ENCODE results near the gene MAN2B1. TPM values are rescaled to one million over a fixed set of nuclear protein-coding genes. Genes with fewer than 3 reads are reported as not detected.
"Not testable (repeated sequence)": the region's sequence is repeated elsewhere in the genome, so short reads cannot be mapped to it uniquely, and the experiment has no call there.

Gene MAN2B1
- polyA plus RNA-seq (ENCODE audit: insufficient read length in 4 of 4) = 10 to 100 TPM; 23.6 to 35.9 (median 33.6) TPM

- DNase-seq (ENCODE audit: low read depth in 4 of 4, low spot score in 2 of 4) = peak in 3 of 4 donors; percentile 43 to 71 (median 63)
Measured at GRCh38 chr19:12666265-12667048, at the start of gene MAN2B1, which contains the start of gene WDR83. Gene MAN2B1 (minus strand): TSS chr19:12666742. CDS start chr19:12666701, 41 bp downstream. Gene WDR83 (plus strand): TSS chr19:12666807. CDS start chr19:12669791, 2,984 bp downstream.

GRCh38 chr19:12715929-12716328 is 49.4 kb upstream of the MAN2B1 start:
- no peak for DNase-seq (ENCODE audit: low read depth in 4 of 4, low spot score in 2 of 4)

GRCh38 chr19:12715102-12715501 is 48.6 kb upstream of the MAN2B1 start:
- DNase-seq (ENCODE audit: low read depth in 4 of 4, low spot score in 2 of 4) = no peak

GRCh38 chr19:12713304-12713703 is 46.8 kb upstream of the MAN2B1 start:
- DNase-seq (ENCODE audit: low read depth in 4 of 4, low spot score in 2 of 4) = not testable (repeated sequence)

DNA sequence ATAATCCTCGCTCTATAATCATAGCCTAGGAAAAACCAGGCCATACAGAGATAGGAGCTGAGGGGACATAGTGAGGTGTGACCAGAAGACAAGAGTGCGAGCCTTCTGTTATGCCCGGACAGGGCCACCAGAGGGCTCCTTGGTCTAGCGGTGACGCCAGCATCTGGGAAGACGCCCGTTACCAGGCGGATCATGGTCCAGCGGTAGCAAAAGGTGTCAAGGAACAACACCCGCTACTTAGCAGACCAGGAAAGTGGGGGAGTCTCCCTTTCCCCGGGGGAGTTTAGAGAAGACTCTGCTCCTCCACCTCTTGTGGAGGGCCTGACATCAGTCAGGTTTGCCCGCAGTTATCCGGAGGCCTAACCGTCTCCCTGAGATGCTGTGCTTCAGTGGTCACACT is 45.5 kb upstream of the MAN2B1 start:
- not testable (repeated sequence) for DNase-seq (ENCODE audit: low read depth in 4 of 4, low spot score in 2 of 4)

- no peak for DNase-seq (ENCODE audit: low read depth in 4 of 4, low spot score in 2 of 4)
Measured at GRCh38 chr19:12711187-12711586, 44.6 kb upstream of the MAN2B1 start.

DNA sequence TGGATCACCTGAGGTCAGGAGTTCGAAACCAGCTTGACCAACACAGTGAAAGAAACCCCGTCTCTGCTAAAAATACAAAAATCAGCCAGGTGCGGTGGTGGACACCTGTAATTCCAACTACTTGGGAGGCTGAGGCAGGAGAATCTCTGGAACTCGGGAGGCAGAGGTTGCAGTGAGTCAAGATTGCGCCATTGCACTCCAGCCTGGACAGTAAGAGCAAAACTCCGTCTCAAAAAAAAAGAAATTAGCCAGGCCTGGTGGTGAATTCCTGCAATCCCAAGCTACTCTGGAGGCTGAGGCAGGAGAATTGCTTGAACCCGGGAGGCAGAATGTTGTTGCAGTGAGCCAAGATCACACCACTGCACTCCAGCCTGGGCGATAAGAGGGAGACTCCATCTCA is 42.1 kb upstream of the MAN2B1 start:
- no peak for DNase-seq (ENCODE audit: low read depth in 4 of 4, low spot score in 2 of 4)

DNA sequence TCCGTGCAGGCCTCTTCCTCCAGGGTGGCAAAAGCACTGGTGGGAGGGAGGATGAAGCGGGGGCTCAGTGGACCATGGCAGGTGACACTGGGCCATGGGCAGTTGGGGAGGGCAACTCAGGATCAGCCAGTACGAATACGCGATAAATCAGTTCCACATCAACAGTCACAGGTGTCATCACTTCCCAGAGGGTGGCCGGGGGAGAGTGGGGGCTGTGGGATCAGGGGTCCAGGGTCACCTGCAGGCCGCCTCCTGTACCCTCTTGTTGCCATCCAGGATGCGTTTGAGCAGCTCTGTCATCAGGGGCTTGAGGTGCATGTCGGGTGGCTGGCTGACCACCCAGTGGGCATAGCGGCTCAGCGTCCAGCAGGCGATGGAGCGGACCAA is 39.8 kb upstream of the MAN2B1 start:
- DNase-seq (ENCODE audit: low read depth in 4 of 4, low spot score in 2 of 4) = no peak

DNA sequence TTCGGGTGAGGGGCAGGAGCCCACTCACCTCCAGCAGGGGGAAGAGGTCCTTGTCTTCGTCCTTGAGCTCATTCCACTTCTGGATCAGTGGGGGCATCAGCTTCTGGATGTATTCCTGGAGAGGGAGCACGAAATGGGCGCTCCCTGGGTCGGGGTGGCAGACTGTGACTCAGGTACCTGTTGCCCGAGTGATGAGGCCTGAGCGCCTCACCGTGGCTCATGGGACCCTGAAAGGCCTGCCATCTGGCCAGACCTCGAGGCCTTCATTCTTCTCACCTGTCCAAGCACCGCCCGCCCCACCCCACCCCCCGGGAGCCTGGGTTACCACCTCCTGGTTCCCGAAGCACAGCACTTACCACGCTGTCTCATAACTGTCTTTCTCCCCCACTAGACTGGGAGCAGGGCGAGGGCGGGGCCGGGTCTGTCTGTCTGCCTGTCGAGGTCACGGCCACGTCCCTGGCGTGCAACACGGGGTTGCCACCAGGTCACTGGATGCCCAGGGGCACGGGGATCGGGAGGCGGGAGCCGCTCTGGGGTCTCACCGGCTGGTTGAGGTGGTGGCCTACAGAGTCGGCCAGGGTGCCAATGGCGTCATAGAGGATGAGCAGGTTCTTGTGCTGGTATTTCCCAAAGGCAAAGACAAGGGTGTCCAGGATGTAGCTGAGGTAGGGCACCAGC is 39.3 kb upstream of the MAN2B1 start:
- no peak for DNase-seq (ENCODE audit: low read depth in 4 of 4, low spot score in 2 of 4)

DNA sequence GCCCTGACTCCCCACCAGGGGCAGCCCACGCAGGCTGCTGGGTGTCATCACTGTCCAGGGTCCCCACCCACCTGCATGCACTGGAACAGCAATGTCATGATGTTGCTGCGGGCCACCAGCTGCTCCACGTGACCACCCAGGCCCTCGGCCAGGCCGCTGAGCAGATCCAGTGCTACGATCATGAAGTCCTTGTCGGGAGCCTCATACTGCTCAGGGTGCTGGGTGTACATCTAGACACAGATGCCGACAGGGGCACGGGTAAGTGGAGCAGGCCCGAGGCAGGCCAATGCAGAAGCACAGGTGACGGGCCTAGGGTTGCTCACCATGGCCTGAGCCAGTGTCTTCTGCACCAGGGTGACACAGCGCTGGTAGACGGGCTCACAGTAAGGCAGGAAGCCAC is 38.6 kb upstream of the MAN2B1 start:
- DNase-seq (ENCODE audit: low read depth in 4 of 4, low spot score in 2 of 4) = no peak

GRCh38 chr19:12703046-12703445 is 36.5 kb upstream of the MAN2B1 start:
- peak in 1 of 4 donors; percentile 20 for DNase-seq (ENCODE audit: low read depth in 4 of 4, low spot score in 2 of 4)

DNA sequence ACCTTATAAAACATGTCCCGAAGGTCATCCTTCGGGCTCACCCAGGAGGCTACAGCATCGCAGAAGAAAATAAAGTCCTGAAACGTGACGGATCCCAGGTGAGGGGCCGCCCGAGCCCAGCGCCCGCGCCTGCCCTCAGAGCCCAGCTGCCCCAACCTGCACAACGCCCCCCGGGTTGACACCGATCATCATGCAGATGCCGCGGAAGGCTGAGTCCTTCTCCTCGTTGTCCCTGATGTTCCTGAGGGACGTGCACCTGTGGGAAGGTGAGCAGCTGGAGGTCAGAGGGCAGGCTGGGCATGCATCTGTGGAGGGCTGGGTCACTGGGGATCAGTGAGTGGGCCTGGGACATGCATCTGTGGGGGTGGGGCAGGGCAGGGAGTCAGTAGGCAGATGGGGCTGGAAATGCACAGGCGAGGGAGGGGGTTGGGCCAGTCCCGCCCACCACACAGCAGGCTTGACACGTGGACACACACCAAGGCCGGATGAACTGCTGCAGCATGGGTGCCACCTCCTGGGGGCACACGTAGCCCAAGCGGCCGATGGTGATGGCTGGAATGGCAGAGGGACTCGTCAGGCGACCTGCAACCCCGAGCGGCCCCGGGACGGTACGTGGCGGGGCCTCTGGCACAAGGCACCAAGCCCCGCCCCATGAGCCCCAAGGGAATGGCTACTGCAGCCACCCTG is 35.2 kb upstream of the MAN2B1 start:
- no peak for DNase-seq (ENCODE audit: low read depth in 4 of 4, low spot score in 2 of 4)

DNA sequence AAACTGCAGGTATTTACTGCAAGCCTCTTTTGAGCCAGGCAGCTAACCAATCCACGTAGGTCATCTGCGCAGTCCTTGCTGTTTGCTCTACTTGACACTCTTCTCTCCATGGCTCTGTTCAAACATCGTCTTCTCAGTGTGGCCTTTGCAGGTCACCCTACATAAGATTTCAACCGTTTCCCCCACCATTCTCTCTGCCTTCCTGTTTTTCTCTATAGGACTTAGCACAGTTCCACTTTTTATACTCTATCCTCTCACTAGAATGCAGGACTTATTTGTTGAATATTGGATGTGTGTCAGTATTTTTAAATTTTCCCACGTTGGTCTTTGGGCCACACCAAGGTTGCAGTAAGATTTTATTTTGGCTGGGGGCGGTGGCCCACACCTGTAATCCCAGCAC is 31.6 kb upstream of the MAN2B1 start:
- no peak for DNase-seq (ENCODE audit: low read depth in 4 of 4, low spot score in 2 of 4)

DNA sequence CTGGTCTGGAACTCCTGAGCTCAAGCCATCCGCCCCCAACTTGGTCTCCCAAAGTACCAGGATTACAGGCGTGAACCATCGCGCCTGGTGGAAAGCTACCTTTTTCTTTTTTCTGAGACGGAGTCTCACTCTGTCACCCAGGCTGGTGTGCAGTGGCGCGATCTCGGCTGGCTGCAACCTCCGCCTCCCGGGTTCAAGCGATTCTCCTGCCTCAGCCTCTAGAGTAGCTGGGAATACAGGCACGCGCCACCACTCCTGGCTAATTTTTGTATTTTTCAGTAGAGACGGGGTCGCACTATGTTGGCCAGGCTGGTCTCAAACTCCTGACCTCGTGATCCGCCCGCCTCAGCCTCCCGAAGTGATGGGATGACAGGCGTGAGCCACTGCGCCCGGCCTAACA is 30.9 kb upstream of the MAN2B1 start:
- not testable (repeated sequence) for DNase-seq (ENCODE audit: low read depth in 4 of 4, low spot score in 2 of 4)

DNA sequence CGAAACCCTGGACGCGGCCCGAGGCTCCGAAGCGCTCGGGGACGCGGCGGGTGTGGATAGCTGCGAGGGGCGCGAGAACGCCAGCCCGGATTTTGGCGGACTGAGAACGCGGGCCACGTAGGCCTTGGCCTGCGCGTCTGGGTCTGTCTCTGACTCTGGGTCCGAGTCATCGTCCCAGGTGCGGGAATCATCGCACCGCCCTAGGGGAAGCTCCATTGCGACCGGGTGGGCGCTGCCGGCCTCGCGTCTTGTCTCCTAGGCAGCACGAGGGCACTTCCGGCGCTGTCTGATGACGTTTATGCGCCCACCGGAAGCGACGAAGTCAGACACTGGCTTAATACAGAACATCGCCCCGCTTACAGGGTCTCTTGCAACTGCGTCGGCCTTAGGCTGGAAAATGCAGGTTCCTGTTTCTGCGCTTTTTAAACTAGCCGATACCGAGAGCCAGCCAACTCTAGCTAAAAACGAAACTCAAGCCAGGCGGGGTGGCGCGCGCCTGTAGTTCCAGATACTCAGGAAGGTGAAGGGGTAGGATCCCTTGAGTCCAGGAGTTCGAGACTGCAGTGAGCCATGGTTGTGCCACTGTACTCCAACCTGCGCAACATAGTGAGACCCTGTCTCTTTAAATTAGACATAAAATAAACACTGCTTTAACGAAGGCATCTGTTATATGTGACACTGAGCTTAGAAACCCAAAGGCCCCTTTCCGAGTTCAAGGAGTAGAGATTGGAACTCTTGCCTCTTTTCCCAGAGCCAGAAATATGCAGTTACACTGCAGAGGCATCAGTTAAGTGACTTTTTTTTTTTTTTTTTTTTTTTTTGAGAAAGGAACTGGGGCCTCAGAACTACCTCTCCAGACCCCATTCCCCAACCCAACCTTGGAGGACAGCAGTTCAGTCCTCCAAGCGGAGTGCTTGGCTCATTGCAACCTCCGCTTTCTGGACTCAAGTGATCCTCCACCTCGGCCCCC is 30.1 kb upstream of the MAN2B1 start, which contains the start of gene FBXW9:
FBXW9 (minus strand) TSS at position 266 of the 970 bp plus-strand sequence; CDS start at position 216, 50 bp downstream.
- DNase-seq (ENCODE audit: low read depth in 4 of 4, low spot score in 2 of 4) = peak; percentile 89 to 94 (median 92)

- DNase-seq (ENCODE audit: low read depth in 4 of 4, low spot score in 2 of 4) = no peak
Measured at GRCh38 chr19:12695997-12696365, 29.4 kb upstream of the MAN2B1 start.

DNA sequence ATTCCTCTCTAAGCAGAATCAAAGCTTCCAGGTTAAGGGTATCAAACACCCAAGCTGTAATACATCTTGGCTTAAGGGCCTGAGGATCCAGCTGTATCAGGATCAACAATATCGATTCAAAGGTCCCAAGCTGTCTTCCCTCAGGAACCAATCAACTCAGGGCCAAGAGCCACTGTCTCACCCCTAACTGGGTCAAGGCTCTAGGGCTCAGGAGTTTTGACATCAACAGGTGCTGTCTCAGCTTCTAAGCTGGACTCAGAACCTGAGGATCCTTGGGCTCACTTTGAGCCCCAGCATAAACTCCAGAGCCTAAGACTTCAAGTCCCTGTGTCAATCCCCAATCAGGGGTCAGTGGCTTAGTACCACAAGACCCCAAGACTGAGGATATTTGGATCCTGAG is 29.0 kb upstream of the MAN2B1 start:
- no peak for DNase-seq (ENCODE audit: low read depth in 4 of 4, low spot score in 2 of 4)

GRCh38 chr19:12695096-12695495 is 28.6 kb upstream of the MAN2B1 start:
- no peak for DNase-seq (ENCODE audit: low read depth in 4 of 4, low spot score in 2 of 4)

- DNase-seq (ENCODE audit: low read depth in 4 of 4, low spot score in 2 of 4) = no peak
Measured at GRCh38 chr19:12694641-12695040, 28.1 kb upstream of the MAN2B1 start.

GRCh38 chr19:12692960-12693359 is 26.4 kb upstream of the MAN2B1 start:
- DNase-seq (ENCODE audit: low read depth in 4 of 4, low spot score in 2 of 4) = no peak
